ENCODE measurements around the gene EZH1. TPM values are rescaled to one million over a fixed set of nuclear protein-coding genes. Genes with fewer than 3 reads are reported as not detected.

Gene EZH1
- total RNA-seq = 50.5 TPM
- long read RNA-seq, partial matches to known transcripts = 17 of 30 reads
- long read RNA-seq, other reads (novel, unspliced or antisense) = 12 of 30 reads

DNA sequence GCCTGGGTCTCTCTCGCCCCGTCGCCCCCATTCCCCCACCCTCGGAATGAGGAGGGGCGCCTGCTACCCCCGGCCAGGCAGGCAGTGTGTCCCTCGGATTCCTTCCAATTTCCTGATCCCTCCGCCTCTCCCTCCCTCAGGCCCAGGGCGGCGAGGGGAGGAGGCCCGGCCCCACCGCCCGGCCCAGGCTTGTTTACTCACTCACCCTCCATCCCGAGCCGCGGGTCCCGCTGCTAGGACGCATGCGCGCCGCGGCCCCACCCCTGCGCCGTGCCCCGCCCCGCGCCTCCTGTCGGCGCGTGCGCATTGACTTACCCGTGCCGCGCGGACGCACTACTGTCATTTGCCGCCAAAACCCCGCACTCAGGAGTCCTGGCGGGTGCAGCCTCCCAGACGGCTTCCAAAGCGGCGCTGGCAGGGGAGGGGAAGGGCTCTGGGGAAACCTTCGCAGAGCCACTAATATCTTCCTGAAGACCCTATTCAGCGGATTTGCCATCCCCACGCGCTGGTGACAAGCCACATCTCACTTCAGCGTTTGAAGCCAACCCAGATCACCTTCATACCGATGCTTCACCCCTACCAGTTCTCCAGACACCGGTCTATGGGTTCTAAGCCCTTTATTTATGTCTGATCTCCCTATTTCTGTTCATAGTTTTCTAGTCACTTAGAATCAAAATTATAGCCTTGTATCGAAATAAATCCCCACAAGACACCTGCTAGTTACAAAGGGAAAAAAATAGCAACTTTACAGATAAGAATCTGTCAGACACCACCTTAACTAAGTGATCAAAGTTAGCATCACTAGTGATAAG lies at the start of gene EZH1:
EZH1 (minus strand) TSS at position 235 of the 812 bp plus-strand sequence. CDS start 16,099 bp downstream, outside the sequence.
- DNase-seq (ENCODE audit: low spot score) = peak; percentile 97

DNA sequence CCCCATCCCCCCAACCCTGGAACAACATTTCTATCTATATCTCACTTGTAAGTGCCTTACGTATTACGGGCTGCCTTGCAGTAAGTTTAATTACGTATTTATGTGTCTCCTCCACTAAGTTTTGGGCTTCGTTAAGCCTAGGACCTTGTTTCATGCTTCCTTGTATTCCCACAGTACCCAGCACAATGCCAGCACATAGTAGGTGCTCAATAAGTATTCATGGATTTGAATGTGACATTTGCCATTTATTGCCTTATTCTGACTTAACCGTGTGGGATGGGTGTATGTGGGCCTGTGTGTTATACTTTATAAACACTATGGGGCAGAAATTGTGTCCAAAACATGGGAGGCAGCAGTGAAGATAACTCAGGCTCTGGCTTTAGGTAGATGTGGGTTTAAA lies 47.7 kb upstream of the EZH1 start:
- DNase-seq (ENCODE audit: low spot score) = no peak

DNA sequence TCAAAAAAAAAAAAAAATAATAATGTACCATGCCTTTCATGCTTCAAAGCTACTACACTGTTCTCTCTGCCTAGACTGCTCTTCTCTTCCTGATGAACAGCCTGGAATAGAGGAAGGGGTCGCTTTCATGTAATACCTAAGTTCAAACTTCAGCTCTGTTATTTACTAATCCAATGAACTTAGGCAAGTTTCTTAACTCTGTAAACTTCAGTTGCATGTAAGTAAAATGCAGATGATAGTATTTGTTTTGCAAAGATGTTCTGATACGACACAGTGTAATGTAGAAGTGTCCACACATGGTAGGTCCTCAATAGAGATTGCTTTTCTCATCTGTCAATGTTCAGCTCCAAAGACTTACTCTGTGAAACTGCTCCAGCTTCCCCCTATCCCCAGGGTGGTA lies 47.1 kb upstream of the EZH1 start:
- no peak for DNase-seq (ENCODE audit: low spot score)

DNA sequence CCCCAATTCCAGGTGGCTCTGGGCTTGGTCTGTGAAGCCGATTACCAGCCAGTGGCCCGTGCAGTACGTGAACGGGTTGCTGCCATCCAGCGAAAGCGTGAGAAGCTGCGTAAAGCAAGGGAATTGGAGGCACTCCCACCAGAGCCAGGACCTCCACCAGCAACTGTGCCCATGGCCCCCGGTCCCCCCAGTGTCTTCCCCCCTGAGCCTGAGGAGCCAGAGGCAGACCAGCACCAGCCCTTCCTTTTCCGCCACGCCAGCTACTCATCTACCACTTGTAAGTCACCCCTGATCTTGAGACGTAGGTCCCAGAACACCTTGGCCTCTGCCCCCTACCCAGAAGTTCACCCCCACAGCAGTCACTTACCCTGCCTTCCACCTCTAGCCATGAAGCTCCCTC lies 42.4 kb upstream of the EZH1 start:
- DNase-seq (ENCODE audit: low spot score) = no peak

DNA sequence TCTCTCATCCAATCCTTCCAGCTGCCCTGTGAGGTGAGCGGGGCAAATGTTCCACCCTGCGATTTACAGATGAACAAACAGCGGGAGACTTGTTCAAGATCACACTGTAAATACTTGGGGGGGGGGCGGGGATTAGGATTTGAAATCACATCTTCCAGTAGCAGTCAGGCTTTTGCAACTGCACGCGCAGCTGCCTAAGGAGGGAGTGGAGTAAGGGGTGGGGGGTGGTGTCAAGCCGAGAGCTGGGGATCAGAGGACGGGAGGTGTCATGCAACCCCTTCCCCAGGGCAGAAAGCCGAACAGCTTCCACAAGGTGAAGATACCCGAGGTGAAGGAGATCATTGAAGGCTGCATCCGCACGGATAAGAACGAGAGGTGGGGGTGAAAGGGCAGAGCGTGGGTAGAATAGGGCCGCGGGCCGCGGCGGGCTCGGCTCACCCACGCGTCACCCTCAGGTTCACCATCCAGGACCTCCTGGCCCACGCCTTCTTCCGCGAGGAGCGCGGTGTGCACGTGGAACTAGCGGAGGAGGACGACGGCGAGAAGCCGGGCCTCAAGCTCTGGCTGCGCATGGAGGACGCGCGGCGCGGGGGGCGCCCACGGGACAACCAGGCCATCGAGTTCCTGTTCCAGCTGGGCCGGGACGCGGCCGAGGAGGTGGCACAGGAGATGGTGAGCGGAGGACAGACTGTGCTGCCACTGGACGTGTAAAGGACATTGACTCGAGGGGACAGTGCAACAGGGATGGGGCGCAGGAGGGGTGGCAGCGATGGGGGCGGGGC lies 40.2 kb upstream of the EZH1 start:
- DNase-seq (ENCODE audit: low spot score) = no peak

DNA sequence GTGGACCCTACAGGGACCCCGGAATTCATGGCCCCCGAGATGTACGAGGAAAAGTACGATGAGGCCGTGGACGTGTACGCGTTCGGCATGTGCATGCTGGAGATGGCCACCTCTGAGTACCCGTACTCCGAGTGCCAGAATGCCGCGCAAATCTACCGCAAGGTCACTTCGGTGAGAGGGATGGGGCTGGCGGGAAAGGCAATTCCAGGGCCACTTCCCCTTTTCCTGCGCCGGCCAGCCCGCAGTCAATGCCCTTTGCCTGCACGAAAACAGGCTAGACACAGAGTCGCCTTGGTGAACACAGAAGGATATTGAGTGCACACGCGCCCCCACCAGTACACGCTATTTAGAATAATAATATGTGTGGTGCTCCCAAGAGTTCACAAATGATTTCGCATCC lies 39.6 kb upstream of the EZH1 start:
- no peak for DNase-seq (ENCODE audit: low spot score)

DNA sequence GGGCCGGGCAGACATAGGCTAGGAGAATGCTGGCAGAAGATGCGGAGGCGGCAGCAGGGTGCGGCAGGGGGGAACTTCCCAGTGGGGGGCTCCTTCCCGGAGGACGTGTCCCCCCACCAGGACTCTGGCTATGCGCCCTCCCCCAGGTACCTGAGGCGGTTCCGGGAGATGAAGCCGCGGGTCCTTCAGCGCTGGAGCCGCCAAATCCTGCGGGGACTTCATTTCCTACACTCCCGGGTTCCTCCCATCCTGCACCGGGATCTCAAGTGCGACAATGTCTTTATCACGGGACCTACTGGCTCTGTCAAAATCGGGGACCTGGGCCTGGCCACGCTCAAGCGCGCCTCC lies 38.9 kb upstream of the EZH1 start:
- no peak for DNase-seq (ENCODE audit: low spot score)

DNA sequence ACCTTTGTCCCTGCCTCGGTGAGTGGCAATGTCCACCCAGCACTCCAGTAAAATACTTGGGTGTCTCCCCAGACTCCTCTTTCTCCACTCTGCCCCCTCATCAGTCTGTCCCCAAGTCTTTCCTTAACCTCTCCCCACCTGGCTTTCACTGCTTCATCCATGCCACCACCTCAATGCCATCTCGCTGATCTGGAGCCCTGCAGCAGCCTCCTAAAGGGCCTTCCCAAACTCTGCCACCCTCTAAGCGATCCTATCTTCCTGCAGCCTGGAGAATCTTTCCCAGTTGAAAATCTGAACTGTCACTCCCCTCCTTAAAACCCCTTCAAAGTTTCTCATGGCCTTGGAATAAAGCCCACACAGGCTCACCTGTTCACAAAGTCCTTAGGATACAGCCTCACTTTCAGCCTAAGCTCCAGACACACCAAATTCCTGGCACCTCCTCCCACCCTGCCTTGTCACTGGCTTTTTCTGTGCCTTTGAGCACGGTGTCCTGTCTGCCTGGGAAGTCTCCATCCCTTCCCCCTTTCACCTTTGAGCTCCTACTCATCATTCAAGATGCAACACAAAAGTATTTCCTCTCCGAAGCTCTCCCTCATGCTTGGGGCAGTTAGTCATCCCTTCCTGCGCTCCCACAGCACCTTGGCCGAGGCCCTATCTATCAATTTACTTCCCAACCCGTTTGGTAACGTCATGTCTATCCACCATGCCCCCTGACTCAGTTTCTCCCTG lies 38.4 kb upstream of the EZH1 start:
- no peak for DNase-seq (ENCODE audit: low spot score)

DNA sequence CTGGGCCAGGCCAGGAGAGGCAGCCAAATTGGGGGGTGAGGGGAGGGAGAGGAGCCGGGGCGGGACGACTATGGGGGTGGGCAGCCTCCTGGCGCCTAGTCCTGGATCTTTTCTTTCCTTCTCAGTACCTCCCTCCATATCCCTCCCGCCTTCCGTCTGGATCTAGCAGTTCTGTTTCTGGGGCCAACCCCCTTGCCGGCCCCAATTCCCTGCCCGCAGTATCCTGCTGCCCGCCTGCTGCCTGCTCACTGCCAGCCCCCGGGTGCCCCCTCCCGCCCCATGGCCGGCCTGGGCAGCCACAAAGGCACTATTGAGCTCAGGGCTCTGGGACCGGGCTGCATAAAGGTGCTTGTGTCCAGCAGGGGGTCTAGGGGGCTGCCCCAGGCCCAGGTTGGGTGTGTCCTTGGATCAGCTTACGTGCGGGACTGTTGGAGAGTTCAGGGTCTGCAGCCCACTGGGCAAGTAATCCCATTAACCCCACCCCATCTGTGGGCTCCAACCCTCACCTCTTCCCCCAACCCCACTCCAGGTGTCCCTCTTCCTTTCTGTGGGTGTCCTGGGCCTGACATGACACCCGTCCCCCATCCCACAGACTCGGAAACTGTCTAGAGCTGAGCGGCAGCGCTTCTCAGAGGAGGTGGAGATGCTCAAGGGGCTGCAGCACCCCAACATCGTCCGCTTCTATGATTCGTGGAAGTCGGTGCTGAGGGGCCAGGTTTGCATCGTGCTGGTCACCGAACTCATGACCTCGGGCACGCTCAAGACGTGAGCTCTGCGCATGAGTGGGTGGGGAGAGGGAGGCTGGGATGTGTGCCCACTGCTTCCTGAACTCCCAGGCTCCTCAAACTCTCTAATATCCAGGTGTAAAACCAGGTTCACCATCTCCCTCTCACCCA lies 37.6 kb upstream of the EZH1 start:
- no peak for DNase-seq (ENCODE audit: low spot score)

DNA sequence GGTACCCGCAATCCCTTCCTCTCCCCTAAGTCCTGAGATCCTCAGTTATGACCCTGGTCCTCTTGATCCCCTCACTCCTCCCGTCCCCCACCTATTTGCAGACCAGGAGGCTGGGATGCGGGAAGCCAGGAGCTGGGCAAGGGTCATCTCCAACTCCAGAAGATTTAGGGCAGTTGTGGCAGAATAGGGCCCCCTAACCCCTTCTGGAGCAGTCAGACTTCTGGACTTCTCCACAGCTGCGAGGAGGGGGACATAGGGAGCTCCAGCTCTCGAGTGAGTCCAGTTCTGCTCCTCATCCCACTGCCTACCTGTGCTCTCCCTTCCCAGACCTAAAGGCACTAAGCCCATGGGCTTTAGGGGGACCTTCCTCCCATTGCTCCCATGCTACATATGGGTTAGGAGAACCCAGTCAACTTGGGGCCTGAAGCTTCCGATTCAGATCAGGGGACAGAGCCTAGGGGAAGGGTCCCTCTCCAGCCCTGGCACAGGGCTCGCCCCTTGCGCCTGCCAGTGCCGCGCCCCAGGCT lies 36.9 kb upstream of the EZH1 start:
- no peak for DNase-seq (ENCODE audit: low spot score)

DNA sequence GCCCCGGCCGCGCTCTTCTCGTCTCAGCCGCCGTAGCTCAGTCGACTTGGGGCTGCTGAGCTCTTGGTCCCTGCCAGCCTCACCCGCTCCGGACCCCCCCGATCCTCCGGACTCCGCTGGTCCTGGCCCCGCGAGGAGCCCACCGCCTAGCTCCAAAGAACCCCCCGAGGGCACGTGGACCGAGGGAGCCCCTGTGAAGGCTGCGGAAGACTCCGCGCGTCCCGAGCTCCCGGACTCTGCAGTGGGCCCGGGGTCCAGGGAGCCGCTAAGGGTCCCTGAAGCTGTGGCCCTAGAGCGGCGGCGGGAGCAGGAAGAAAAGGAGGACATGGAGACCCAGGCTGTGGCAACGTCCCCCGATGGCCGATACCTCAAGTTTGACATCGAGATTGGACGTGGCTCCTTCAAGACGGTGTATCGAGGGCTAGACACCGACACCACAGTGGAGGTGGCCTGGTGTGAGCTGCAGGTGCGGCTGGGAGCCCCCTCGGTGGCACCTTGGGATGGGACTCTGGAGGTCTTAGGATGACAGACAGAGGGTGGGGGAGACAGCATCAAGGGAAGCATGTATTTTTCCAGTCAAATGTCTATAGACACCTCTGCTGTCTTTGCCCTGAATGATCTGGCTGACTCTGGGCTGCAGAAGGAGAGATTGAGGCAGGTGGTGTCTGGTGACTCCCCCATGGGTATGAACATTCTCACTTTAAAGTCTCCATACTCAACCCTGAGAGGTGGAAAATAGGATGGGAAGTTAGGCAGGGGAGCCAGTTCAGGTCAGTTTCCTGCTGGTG lies 36.2 kb upstream of the EZH1 start:
- DNase-seq (ENCODE audit: low spot score) = no peak

DNA sequence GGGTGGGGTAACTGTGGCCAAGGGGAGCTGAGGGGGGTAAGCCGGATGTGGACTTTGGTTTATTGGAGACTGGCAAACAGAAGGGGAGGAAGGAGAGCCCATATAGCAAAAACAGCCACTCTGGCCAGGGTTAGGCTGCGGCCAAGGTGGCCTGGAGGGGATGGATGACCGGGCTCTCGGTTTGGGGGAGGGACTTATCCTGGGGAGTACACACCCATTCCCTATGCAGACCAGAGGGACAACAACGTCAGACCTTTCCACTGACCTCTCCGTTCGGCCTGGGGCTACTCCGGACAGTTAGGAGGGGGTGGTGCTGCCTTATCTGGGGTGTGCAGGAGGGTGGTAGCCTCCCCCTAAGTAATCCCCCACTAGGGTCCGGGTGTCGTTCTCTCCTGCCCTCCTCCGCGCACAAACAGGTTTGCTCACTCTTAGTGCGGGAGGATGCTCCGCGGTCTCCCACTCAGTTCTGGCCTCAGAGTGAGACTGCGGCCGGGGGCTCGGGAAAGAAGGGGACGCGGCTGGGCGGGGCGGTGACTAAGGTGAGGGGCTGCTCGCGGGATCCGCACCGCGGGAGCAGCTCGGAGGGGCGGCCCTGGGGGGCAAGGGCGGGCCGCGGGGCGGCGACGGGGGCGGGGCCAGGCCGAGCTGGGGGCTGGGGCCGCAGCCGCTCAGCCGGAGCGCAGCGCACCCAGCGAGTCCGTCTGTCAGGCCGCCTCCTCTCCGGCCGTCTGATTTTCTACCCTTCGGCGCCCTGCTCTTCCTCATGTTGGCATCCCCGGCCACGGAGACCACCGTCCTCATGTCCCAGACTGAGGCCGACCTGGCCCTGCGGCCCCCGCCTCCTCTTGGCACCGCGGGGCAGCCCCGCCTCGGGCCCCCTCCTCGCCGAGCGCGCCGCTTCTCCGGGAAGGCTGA lies 35.4 kb upstream of the EZH1 start, which contains the start of gene WNK4:
WNK4 (plus strand) TSS at position 675 of the 915 bp plus-strand sequence; CDS start at position 764, 89 bp downstream.
- DNase-seq (ENCODE audit: low spot score) = no peak

DNA sequence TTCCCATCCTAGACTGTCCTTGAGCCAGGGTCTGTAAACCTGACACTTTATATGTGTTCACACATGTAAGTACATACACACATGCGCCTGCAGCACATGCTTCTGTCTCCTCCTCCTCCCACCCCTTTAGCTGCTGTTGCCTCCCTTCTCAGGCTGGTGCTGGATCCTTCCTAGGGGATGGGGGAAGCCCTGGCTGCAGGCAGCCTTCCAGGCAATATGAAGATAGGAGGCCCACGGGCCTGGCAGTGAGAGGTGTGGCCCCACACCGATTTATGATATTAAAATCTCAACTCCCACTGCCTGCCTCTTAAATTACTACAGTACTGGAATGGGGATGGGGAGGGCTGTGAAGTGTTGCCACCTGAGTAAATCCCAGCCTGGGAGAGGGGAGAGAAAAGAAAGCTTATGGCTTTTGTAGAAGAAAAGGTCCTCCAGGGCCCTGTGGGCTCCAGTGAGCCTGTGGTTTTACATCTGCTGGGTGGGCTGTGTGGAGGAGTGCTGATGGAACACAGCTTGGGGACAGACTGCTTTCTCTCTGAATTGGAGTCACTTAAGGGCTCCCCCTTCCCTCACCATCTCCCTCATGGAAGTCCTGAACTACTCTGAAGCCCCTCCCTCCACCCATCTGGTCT lies 34.6 kb upstream of the EZH1 start:
- no peak for DNase-seq (ENCODE audit: low spot score)

DNA sequence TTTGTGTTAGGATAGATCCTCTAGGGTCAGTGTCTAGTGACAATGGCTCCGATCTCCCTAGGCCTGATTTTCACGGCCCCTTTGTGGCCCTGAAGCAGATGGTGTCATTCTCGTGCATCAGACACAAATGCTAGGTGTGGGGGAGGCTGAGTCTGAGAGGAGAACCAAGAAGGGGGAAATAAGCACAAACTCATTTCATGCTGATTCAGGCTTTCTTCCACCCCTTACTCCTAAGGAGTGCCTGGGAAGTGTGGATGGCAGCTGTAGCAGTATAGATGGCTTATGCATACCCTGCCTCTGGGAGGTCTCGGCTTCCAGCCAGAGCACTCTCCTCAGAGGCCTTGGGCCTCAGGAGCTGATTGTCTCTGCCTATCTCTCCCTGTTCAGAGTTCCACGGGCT lies 33.7 kb upstream of the EZH1 start:
- no peak for DNase-seq (ENCODE audit: low spot score)

DNA sequence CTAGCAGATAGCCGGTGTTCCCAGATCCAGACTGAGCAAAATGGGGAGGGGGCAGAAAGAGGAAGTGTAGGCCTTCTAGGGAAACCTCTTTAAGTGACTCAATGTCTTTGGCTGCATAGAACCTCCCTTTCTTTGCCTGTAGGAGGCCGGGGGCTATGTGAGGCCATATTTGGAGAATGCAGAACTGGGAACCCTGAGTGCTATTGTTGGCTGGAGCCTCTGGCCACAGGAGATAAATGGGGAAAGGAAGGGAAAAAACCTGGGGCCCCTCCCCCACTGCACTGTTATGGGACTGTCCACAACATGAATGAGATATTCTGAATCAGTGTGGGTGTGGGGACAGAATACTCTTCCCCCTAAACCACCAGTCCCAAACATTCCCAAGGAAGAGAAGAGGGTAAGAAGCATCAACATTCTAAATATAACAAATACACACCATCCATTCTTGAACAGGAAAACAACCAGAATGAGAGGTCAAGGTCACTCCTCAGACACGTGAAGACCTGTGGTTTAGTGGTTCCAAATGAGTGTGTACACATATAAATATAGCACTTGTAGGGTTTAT lies 30.8 kb upstream of the EZH1 start:
- DNase-seq (ENCODE audit: low spot score) = no peak

DNA sequence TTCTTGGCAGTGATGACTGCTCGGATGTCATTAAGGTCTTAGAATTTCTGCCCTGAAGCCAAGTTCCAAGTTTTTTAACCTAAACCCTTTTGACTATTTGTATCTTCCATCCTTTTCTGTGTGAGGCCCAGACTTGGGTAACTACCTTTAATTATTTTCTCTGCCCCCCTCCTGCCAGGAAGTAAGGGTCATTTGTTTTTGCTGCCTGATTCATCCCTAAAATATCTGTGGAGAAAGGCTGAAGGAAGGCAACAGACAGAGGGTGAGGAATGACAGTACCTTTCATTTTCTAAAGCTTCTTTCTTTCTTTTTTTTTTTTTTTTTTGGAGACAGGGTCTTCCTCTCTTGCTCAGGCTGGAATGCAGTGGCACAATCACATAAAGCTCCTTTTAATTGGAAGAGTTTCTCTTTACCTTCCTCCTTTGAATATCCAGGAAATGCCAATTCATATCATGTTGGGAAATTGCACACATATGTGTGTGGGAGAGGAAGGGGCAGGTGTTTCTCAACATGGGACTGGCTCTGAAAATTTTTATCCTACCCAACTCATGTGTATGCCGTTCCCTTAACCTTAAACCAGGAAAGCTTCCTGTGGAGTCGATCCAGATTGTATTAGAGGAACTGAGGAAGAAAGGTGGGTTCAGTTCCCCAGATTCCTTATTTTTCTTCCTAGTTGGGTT lies 29.4 kb upstream of the EZH1 start:
- DNase-seq (ENCODE audit: low spot score) = no peak

All from mesenteric fat pad (tissue), 1 donor.